Measurements from ENCODE around the gene HYDIN.
"Not testable (repeated sequence)": the region's sequence is repeated elsewhere in the genome, so short reads cannot be mapped to it uniquely, and the experiment has no call there.

Gene HYDIN

DNA sequence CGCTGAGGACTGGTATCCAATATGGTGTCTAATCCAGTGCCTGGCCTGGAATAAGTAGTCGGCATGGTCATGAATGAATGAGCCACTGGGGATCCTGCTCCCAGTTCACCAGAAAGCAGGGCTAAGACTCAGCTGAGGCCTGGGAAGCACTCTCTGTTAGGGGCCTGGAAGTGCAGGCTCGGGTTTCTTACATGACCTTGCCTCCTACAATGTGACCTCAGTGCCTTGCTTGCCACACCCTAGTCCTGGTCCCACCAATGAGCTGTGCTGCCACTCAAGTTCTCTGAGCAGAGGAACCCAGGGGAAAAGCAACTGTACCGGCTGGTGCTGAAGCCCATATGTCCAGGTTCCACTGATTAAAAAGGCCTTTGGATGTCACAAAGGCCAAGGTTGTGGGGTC lies 238.0 kb downstream of the HYDIN start:
- H2BK5ac ChIP-seq (ENCODE audit: low read length); H3K14ac ChIP-seq (ENCODE audit: low read length); H2BK15ac ChIP-seq (ENCODE audit: low read length); H3K18ac ChIP-seq (ENCODE audit: low read length); H3K4me3 ChIP-seq (ENCODE audit: low read length in 2 of 2); H3K4ac ChIP-seq (ENCODE audit: low read length); H3K9me3 ChIP-seq (replicated peaks in 1 of 2; ENCODE audit: control insufficient read depth in 2 of 2, insufficient read depth in 1 of 2, low read depth in 1 of 2, low read length in 2 of 2); H3K4me1 ChIP-seq (ENCODE audit: control insufficient read depth in 2 of 2, insufficient read depth in 1 of 2, low read depth in 1 of 2, low read length in 2 of 2); H4K91ac ChIP-seq (ENCODE audit: low read depth, low read length, poor library complexity); H3K4me2 ChIP-seq (ENCODE audit: insufficient read depth, low read length, poor library complexity, severe bottlenecking); DNase-seq (ENCODE audit: low spot score); H2BK12ac ChIP-seq (ENCODE audit: low read length); H2BK120ac ChIP-seq (ENCODE audit: low read depth, low read length); H2AFZ ChIP-seq (ENCODE audit: low read length); H3K36me3 ChIP-seq (replicated peaks in 1 of 2; ENCODE audit: control insufficient read depth in 2 of 2, insufficient read depth in 2 of 2, low read length in 2 of 2); H3K9ac ChIP-seq (ENCODE audit: low read depth, low read length, poor library complexity); H3K23ac ChIP-seq (ENCODE audit: low read depth, low read length, poor library complexity); H3K27me3 ChIP-seq (ENCODE audit: control insufficient read depth in 3 of 3, insufficient read depth in 3 of 3, low read depth in 1 of 3, low read length in 3 of 3); H3K27ac ChIP-seq (replicated peaks; ENCODE audit: low read length); H3K79me1 ChIP-seq (ENCODE audit: low read depth, low read length); H2AK5ac ChIP-seq (ENCODE audit: low read depth, low read length); H4K8ac ChIP-seq (ENCODE audit: low read depth, low read length): not testable (repeated sequence)
- WGBS, 2 donors (ENCODE audit: extremely low coverage in 2 of 2, insufficient read length in 2 of 2, insufficient replicate concordance in 1 of 2): no CpG with 5 or more reads among the region's 4 CpGs

DNA sequence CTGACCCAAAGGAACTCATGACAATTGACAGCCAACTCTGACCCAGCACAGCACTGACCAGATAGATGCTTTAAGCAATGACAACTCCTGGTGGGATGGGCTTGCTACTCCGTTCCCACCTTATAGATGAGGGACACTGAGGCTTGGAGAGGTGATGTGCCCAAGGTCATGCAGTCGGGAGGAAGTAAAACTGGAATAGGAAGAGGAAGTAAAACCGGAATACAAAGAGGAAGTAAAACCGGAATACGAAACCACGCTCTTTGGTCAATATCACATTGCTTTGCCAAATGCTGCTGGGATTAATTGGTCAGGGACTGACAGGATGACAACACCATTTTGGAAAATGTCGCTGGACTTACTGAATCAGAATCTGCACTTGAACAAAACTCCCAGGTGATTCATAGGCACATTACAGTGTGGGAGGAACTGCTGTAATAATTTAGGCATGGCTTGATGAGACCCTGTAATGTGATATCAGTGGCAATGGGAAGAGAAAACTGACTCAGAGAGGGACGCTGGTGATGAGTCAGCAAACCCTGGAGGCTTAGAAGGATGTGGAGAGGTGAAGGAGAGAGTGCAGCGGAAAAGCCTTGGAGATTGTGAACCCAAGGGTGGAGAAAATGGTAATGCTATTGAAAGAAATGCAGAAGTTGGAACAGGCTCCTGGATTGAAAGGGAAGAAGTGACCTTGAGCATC lies 243.4 kb downstream of the HYDIN start:
- H4K8ac ChIP-seq (ENCODE audit: low read depth, low read length); H3K9me3 ChIP-seq (replicated peaks in 1 of 2; ENCODE audit: control insufficient read depth in 2 of 2, insufficient read depth in 1 of 2, low read depth in 1 of 2, low read length in 2 of 2); H3K79me1 ChIP-seq (ENCODE audit: low read depth, low read length); H2BK5ac ChIP-seq (ENCODE audit: low read length); H3K27ac ChIP-seq (replicated peaks; ENCODE audit: low read length); H3K4ac ChIP-seq (ENCODE audit: low read length); H3K9ac ChIP-seq (ENCODE audit: low read depth, low read length, poor library complexity); DNase-seq (ENCODE audit: low spot score); H3K27me3 ChIP-seq (ENCODE audit: control insufficient read depth in 3 of 3, insufficient read depth in 3 of 3, low read depth in 1 of 3, low read length in 3 of 3); H3K36me3 ChIP-seq (replicated peaks in 1 of 2; ENCODE audit: control insufficient read depth in 2 of 2, insufficient read depth in 2 of 2, low read length in 2 of 2); H3K14ac ChIP-seq (ENCODE audit: low read length); H3K4me3 ChIP-seq (ENCODE audit: low read length in 2 of 2); H3K23ac ChIP-seq (ENCODE audit: low read depth, low read length, poor library complexity); H2AFZ ChIP-seq (ENCODE audit: low read length); H2BK120ac ChIP-seq (ENCODE audit: low read depth, low read length); H3K4me1 ChIP-seq (ENCODE audit: control insufficient read depth in 2 of 2, insufficient read depth in 1 of 2, low read depth in 1 of 2, low read length in 2 of 2); H2BK15ac ChIP-seq (ENCODE audit: low read length); H4K91ac ChIP-seq (ENCODE audit: low read depth, low read length, poor library complexity); H2BK12ac ChIP-seq (ENCODE audit: low read length); H3K18ac ChIP-seq (ENCODE audit: low read length); H3K4me2 ChIP-seq (ENCODE audit: insufficient read depth, low read length, poor library complexity, severe bottlenecking); H2AK5ac ChIP-seq (ENCODE audit: low read depth, low read length): not testable (repeated sequence)
- no CpG with 5 or more reads among the region's 9 CpGs for WGBS, 2 donors (ENCODE audit: extremely low coverage in 2 of 2, insufficient read length in 2 of 2, insufficient replicate concordance in 1 of 2)

DNA sequence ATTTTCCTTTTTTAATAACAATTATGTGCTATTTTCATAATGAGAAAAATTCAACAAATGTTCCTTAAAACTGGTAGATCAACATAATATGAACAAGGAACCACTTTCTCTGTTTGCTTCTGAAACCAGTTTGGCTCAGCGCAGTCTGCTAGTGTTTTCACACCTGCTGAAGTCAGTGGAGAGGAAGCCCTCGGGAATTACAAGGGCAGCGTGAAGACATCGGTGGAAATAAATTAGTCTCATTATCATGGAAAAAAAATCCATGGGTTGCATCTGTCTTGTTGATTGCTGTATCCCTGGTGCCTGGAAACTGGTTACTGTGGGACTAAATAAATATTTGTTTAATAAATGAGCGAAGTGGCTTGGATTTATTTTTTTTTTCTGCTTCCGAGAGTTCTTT lies 245.8 kb downstream of the HYDIN start:
- H2BK15ac ChIP-seq (ENCODE audit: low read length); H3K79me1 ChIP-seq (ENCODE audit: low read depth, low read length); H3K4me2 ChIP-seq (ENCODE audit: insufficient read depth, low read length, poor library complexity, severe bottlenecking); H3K4ac ChIP-seq (ENCODE audit: low read length); H3K36me3 ChIP-seq (replicated peaks in 1 of 2; ENCODE audit: control insufficient read depth in 2 of 2, insufficient read depth in 2 of 2, low read length in 2 of 2); H2AFZ ChIP-seq (ENCODE audit: low read length); DNase-seq (ENCODE audit: low spot score); H2AK5ac ChIP-seq (ENCODE audit: low read depth, low read length); H3K9me3 ChIP-seq (replicated peaks in 1 of 2; ENCODE audit: control insufficient read depth in 2 of 2, insufficient read depth in 1 of 2, low read depth in 1 of 2, low read length in 2 of 2); H3K14ac ChIP-seq (ENCODE audit: low read length); H3K18ac ChIP-seq (ENCODE audit: low read length); H2BK120ac ChIP-seq (ENCODE audit: low read depth, low read length); H3K27me3 ChIP-seq (ENCODE audit: control insufficient read depth in 3 of 3, insufficient read depth in 3 of 3, low read depth in 1 of 3, low read length in 3 of 3); H3K4me3 ChIP-seq (ENCODE audit: low read length in 2 of 2); H3K23ac ChIP-seq (ENCODE audit: low read depth, low read length, poor library complexity); H2BK12ac ChIP-seq (ENCODE audit: low read length); H4K91ac ChIP-seq (ENCODE audit: low read depth, low read length, poor library complexity); H3K27ac ChIP-seq (replicated peaks; ENCODE audit: low read length); H3K4me1 ChIP-seq (ENCODE audit: control insufficient read depth in 2 of 2, insufficient read depth in 1 of 2, low read depth in 1 of 2, low read length in 2 of 2); H4K8ac ChIP-seq (ENCODE audit: low read depth, low read length); H2BK5ac ChIP-seq (ENCODE audit: low read length); H3K9ac ChIP-seq (ENCODE audit: low read depth, low read length, poor library complexity): not testable (repeated sequence)
- no CpG with 5 or more reads among the region's 6 CpGs for WGBS, 2 donors (ENCODE audit: extremely low coverage in 2 of 2, insufficient read length in 2 of 2, insufficient replicate concordance in 1 of 2)

DNA sequence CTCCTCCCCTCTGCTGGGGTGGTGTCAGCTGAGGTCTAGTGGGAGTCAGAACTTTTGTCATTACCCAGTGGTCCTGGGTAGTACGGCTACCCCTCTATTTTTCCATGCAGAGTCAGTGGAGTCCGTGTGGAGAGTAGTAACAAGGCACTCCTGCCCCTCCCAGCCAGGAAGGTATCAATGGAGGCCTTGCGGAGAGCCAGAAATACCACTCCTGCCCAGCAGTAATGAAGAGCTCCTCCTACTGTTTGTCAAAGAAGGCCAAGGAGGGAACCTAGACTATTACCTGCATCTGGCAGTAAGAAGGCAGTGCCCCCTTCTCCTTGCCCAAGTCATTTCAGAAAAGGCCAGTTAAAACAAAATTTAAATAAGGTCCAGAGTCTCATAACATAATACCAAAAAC lies 262.2 kb downstream of the HYDIN start:
- not testable (repeated sequence) for H3K18ac ChIP-seq (ENCODE audit: low read length); H4K8ac ChIP-seq (ENCODE audit: low read depth, low read length); H3K9ac ChIP-seq (ENCODE audit: low read depth, low read length, poor library complexity); H3K4ac ChIP-seq (ENCODE audit: low read length); H2AK5ac ChIP-seq (ENCODE audit: low read depth, low read length); H3K14ac ChIP-seq (ENCODE audit: low read length); H4K91ac ChIP-seq (ENCODE audit: low read depth, low read length, poor library complexity); DNase-seq (ENCODE audit: low spot score); H3K27me3 ChIP-seq (ENCODE audit: control insufficient read depth in 3 of 3, insufficient read depth in 3 of 3, low read depth in 1 of 3, low read length in 3 of 3); H3K23ac ChIP-seq (ENCODE audit: low read depth, low read length, poor library complexity); H2BK120ac ChIP-seq (ENCODE audit: low read depth, low read length); H3K4me2 ChIP-seq (ENCODE audit: insufficient read depth, low read length, poor library complexity, severe bottlenecking); H3K27ac ChIP-seq (replicated peaks; ENCODE audit: low read length); H2BK15ac ChIP-seq (ENCODE audit: low read length); H3K36me3 ChIP-seq (replicated peaks in 1 of 2; ENCODE audit: control insufficient read depth in 2 of 2, insufficient read depth in 2 of 2, low read length in 2 of 2); H2BK5ac ChIP-seq (ENCODE audit: low read length); H2BK12ac ChIP-seq (ENCODE audit: low read length); H3K4me3 ChIP-seq (ENCODE audit: low read length in 2 of 2); H3K79me1 ChIP-seq (ENCODE audit: low read depth, low read length); H2AFZ ChIP-seq (ENCODE audit: low read length); H3K4me1 ChIP-seq (ENCODE audit: control insufficient read depth in 2 of 2, insufficient read depth in 1 of 2, low read depth in 1 of 2, low read length in 2 of 2); H3K9me3 ChIP-seq (replicated peaks in 1 of 2; ENCODE audit: control insufficient read depth in 2 of 2, insufficient read depth in 1 of 2, low read depth in 1 of 2, low read length in 2 of 2)
- WGBS, 2 donors (ENCODE audit: extremely low coverage in 2 of 2, insufficient read length in 2 of 2, insufficient replicate concordance in 1 of 2): no CpG with 5 or more reads among the region's 3 CpGs
